ENCODE results near the gene CRTC1.

CRTC1 gene

GRCh38 chr19:18773682-18774081, 90.2 kb downstream of the CRTC1 start:
- no peak for DNase-seq

GRCh38 chr19:18774107-18774506, 90.6 kb downstream of the CRTC1 start:
- DNase-seq, result no peak

- no peak for DNase-seq
Measured at GRCh38 chr19:18774782-18775444, 91.4 kb downstream of the CRTC1 start.

GRCh38 chr19:18775586-18776287, 92.3 kb downstream of the CRTC1 start:
- no peak for DNase-seq

- no peak for DNase-seq
Measured at GRCh38 chr19:18776288-18776594, 92.8 kb downstream of the CRTC1 start.

- no peak for DNase-seq
Measured at GRCh38 chr19:18776736-18777135, 93.3 kb downstream of the CRTC1 start.

- no peak for DNase-seq
Measured at GRCh38 chr19:18777301-18778075, 94.0 kb downstream of the CRTC1 start.

GRCh38 chr19:18778076-18778389, 94.6 kb downstream of the CRTC1 start:
- DNase-seq, result no peak

- no peak for DNase-seq
Measured at GRCh38 chr19:18778826-18779495, 95.5 kb downstream of the CRTC1 start.

- DNase-seq, result no peak
Measured at GRCh38 chr19:18780081-18780480, 96.6 kb downstream of the CRTC1 start.

GRCh38 chr19:18780631-18781030, 97.2 kb downstream of the CRTC1 start:
- no peak for DNase-seq

- DNase-seq, result no peak
Measured at GRCh38 chr19:18781047-18781600, 97.6 kb downstream of the CRTC1 start.

GRCh38 chr19:18781885-18782527, 98.5 kb downstream of the CRTC1 start:
- DNase-seq, result no peak

GRCh38 chr19:18782559-18783225, 99.2 kb downstream of the CRTC1 start:
- DNase-seq, result no peak

GRCh38 chr19:18783958-18784785, 100.7 kb downstream of the CRTC1 start:
- DNase-seq, result no peak

- DNase-seq, result no peak
Measured at GRCh38 chr19:18784786-18785120, 101.3 kb downstream of the CRTC1 start.

GRCh38 chr19:18785179-18786124, 102.0 kb downstream of the CRTC1 start:
- DNase-seq, result no peak

GRCh38 chr19:18788529-18789421, 105.3 kb downstream of the CRTC1 start:
- no peak for DNase-seq

- DNase-seq, result no peak
Measured at GRCh38 chr19:18789422-18789869, 106.0 kb downstream of the CRTC1 start.

Data from cerebellar nuclear complex (tissue), 1 donor.